Mesenchymal stem cell (in vitro differentiated cells and primary cell): ENCODE measurements around the gene HSFX3.
"Not testable (repeated sequence)": the region's sequence is repeated elsewhere in the genome, so short reads cannot be mapped to it uniquely, and the experiment has no call there.

ENCODE experiments used
- DNase-seq: peaks from one replicate; pipeline ENCODE4 v3.0.0-alpha.2; 2013
- H2AFZ ChIP-seq: one replicate; pipeline ENCODE4 v1.6.1; 2013; ENCODE audit warnings: low read depth, mild to moderate bottlenecking, control low read depth, inconsistent platforms, low read length, moderate library complexity
- H2AK5ac ChIP-seq: 2 replicates; pipeline ENCODE4 v1.6.1; 2013; ENCODE audit warnings: low read length, moderate library complexity, mild to moderate bottlenecking, inconsistent platforms; ENCODE audit not compliant: severe bottlenecking
- H2BK120ac ChIP-seq: one replicate; pipeline ENCODE4 v1.6.1; 2013; ENCODE audit warnings: low read depth, mild to moderate bottlenecking, inconsistent platforms, low read length, moderate library complexity
- H2BK12ac ChIP-seq, 2 experiments: one replicate each; pipeline ENCODE4 v1.6.1; 2013; ENCODE audit warnings: inconsistent platforms in 2 of 2, low read length in 2 of 2, mild to moderate bottlenecking in 2 of 2, moderate library complexity in 2 of 2, control low read depth in 1 of 2
- H2BK15ac ChIP-seq: one replicate; pipeline ENCODE4 v1.6.1; 2013; ENCODE audit warnings: mild to moderate bottlenecking, low read depth, inconsistent platforms; ENCODE audit not compliant: poor library complexity, severe bottlenecking
- H2BK5ac ChIP-seq: 2 replicates; pipeline ENCODE4 v1.6.1; 2013; ENCODE audit warnings: low read depth, mild to moderate bottlenecking, low read length, control low read depth, inconsistent platforms; ENCODE audit not compliant: poor library complexity, severe bottlenecking
- H3K14ac ChIP-seq, 2 experiments: one replicate each; pipeline ENCODE4 v1.6.1; 2013; ENCODE audit warnings: inconsistent platforms in 2 of 2, low read length in 2 of 2, control low read depth in 1 of 2, mild to moderate bottlenecking in 1 of 2, moderate library complexity in 1 of 2
- H3K18ac ChIP-seq, 2 experiments: one replicate each; pipeline ENCODE4 v1.6.1; 2013; ENCODE audit warnings: inconsistent platforms in 2 of 2, low read length in 2 of 2, control low read depth in 1 of 2, low read depth in 1 of 2, mild to moderate bottlenecking in 1 of 2
- H3K23ac ChIP-seq, 2 experiments: one replicate each; pipeline ENCODE4 v1.6.1; 2013; ENCODE audit warnings: inconsistent platforms in 2 of 2, low read length in 2 of 2, mild to moderate bottlenecking in 2 of 2, moderate library complexity in 2 of 2, control low read depth in 1 of 2
- H3K27ac ChIP-seq: 2 replicates; pipeline ENCODE4 v1.5.1; 2013; ENCODE audit warnings: mild to moderate bottlenecking, moderate library complexity, low read length, control low read depth, inconsistent platforms; ENCODE audit not compliant: poor library complexity, severe bottlenecking
- H3K27me3 ChIP-seq, 2 experiments: 2 replicates each; pipeline versions ENCODE4 v1.6.1 to v1.7.0; 2013; ENCODE audit warnings: low read length in 2 of 2, mild to moderate bottlenecking in 2 of 2, moderate library complexity in 2 of 2, control low read depth in 1 of 2, inconsistent platforms in 1 of 2; ENCODE audit not compliant: control insufficient read depth in 1 of 2, insufficient read depth in 1 of 2
- H3K36me3 ChIP-seq, 2 experiments: 2 replicates each; pipeline versions ENCODE4 v1.6.1 to v1.7.0; 2013; ENCODE audit warnings: low read length in 2 of 2, control low read depth in 1 of 2, inconsistent platforms in 1 of 2, low read depth in 1 of 2, mild to moderate bottlenecking in 1 of 2; ENCODE audit not compliant: insufficient read depth in 2 of 2, control insufficient read depth in 1 of 2
- H3K4ac ChIP-seq, 2 experiments: one replicate each; pipeline ENCODE4 v1.6.1; 2013; ENCODE audit warnings: inconsistent platforms in 2 of 2, low read length in 2 of 2, mild to moderate bottlenecking in 2 of 2, moderate library complexity in 2 of 2, control low read depth in 1 of 2, low read depth in 1 of 2
- H3K4me1 ChIP-seq: 2 replicates; pipeline ENCODE4 v1.6.1; 2013; ENCODE audit warnings: low read depth, low read length, control low read depth; ENCODE audit not compliant: control insufficient read depth, insufficient read depth
- H3K4me2 ChIP-seq: 2 replicates; pipeline ENCODE4 v1.6.1; 2013; ENCODE audit warnings: low read length, mild to moderate bottlenecking, inconsistent platforms; ENCODE audit not compliant: poor library complexity, severe bottlenecking
- H3K4me3 ChIP-seq, 2 experiments: 2 replicates each; pipeline versions ENCODE4 v1.5.1 to v1.7.0; 2013; ENCODE audit warnings: low read length in 2 of 2, mild to moderate bottlenecking in 2 of 2, control low read depth in 1 of 2, low read depth in 1 of 2; ENCODE audit not compliant: insufficient read depth in 1 of 2
- H3K79me1 ChIP-seq: replicated peaks from 2 replicates; pipeline ENCODE4 v1.6.1; 2013; ENCODE audit warnings: mild to moderate bottlenecking, control low read depth, low read length, inconsistent platforms; ENCODE audit not compliant: poor library complexity, severe bottlenecking
- H3K9ac ChIP-seq: 2 replicates; pipeline ENCODE4 v1.7.0; 2013; ENCODE audit warnings: mild to moderate bottlenecking, low read length, moderate library complexity
- H3K9me3 ChIP-seq: 2 replicates; pipeline ENCODE4 v1.7.0; 2013; ENCODE audit warnings: mild to moderate bottlenecking, low read length; ENCODE audit not compliant: control insufficient read depth
- H4K8ac ChIP-seq: one replicate; pipeline ENCODE4 v1.6.1; 2013; ENCODE audit warnings: inconsistent platforms, mild to moderate bottlenecking, low read length, moderate library complexity
- H4K91ac ChIP-seq: one replicate; pipeline ENCODE4 v1.6.1; 2013; ENCODE audit warnings: mild to moderate bottlenecking, low read length, inconsistent platforms
- WGBS: methylation state at CpG from one replicate; pipeline ENCODE4 v1.1.7; 2013; ENCODE audit warnings: mixed read lengths; 5-methylcytosine and 5-hydroxymethylcytosine counted together

The HSFX3 gene

DNA sequence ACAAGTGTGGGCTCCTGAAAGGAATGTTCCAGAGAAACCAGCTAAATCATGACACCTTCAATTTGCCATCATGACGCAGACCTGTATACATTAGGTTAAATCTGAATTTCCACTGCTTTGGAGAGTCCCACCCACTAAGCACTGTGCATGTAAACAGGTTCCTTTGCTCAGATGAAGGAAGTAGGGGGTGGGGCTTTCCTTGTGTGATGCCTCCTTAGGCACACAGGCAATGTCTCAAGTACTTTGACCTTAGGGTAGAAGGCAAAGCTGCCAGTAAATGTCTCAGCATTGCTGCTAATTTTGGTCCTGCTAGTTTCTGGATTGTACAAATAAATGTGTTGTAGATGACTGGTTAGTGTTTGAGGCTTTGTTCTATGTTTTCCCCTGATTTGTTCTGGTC lies 2.8 kb downstream of the HSFX3 start:
- not testable (repeated sequence) for H3K4me1 ChIP-seq, H3K4ac ChIP-seq, H3K4me2 ChIP-seq, H3K27me3 ChIP-seq, H3K9me3 ChIP-seq, H2BK5ac ChIP-seq, H3K23ac ChIP-seq, H2AK5ac ChIP-seq, H2BK15ac ChIP-seq, H2AFZ ChIP-seq, H3K79me1 ChIP-seq, H4K8ac ChIP-seq, H3K14ac ChIP-seq, H3K9ac ChIP-seq, H3K36me3 ChIP-seq, H2BK120ac ChIP-seq, H4K91ac ChIP-seq, H3K18ac ChIP-seq, DNase-seq, H3K4me3 ChIP-seq, H2BK12ac ChIP-seq, H3K27ac ChIP-seq
- no CpG with 5 or more reads among the region's 1 CpG for WGBS

DNA sequence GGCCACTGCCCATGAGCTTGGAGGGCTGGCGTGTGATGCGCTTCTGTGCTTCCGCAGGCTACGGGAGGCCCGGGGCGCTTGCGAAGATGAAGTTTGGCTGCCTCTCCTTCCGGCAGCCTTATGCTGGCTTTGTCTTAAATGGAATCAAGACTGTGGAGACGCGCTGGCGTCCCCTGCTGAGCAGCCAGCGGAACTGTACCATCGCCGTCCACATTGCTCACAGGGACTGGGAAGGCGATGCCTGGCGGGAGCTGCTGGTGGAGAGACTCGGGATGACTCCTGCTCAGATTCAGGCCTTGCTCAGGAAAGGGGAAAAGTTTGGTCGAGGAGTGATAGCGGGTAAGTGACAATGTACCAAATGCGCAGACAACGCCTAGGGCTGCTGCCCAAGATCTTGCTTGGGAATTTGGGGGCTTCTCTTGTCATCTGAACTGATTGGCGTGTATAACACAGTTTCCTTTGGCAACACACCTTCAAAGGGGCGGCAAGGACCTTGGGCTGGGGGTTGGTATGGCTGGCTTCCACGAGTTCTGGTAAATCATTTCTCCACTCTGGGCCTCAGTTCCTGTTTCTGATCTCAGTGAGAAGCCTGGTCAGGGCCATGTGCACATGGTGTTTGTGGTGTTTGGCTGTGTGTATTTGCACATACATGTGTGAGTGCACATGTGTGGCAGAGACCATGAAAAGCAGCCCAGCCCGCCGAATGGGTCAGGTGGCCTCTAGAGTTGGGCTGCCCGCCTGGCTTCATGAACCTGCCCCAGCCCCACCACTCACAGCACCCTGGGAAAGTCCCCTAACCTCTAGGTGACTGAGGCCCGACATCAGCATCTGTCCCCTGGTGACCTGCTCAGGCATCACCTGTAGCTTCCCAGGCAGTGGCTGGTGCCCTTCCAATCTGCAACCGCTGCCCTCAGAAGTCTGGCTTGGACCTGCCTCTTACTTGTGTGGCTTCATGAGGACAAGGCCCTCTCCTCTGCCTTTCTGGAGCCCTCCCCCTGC lies 3.9 kb downstream of the HSFX3 start:
- H3K27ac ChIP-seq, result not testable (repeated sequence)

DNA sequence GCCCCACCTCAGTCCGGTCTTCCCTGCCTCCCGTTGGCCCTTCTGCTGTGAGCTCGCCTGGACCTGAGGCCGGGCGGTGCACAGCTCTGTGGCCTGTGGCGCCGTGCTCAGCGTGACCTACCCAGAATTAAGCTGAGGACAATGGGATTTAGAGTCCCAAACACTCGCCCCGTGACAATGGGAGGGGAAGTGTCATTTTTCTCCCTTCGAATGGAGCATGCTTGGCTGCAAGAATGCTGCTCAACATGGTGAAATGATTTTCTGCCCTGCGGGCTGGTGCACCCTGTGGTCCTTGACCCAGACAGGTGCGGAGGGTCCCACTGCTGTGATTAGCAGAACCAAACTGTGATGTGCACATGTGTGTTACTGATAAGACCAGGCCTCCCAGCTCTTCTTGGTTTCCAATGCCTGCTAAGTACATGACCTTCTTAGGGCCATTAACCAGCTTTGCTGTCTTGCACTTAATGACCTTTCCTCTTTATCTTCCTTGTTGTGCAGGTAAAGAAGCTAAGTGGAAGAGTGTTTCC lies 8.1 kb downstream of the HSFX3 start:
- Histone ChIP-seq H3K9me3 (no peaks in the 10 kb centered on the region), H3K27me3 (no peaks in the 10 kb centered on the region), H3K4ac (no peak overlapping the region), H3K79me1 (no peaks in the 10 kb centered on the region), H3K4me3 (peak overlapping the region; percentile 82 to 88), H2AFZ (no peak overlapping the region), H3K18ac (no peak overlapping the region), H4K8ac (no peak overlapping the region), H3K9ac (peak overlapping the region; percentile 89), H3K23ac (no peak overlapping the region), H3K36me3 (peaks cover 0 to 7% of the 10 kb centered on the region in 2 experiments), H3K14ac (no peak overlapping the region), H3K4me1 (peaks cover 7% of the 10 kb centered on the region), H3K4me2 (peak overlapping the region; percentile 85), H2BK12ac (no peak overlapping the region), H2BK15ac (no peak overlapping the region), H2BK5ac (no peak overlapping the region), H4K91ac (no peak overlapping the region), H2BK120ac (no peak overlapping the region), H2AK5ac (no peak overlapping the region), H3K27ac (no peak overlapping the region)
- no peak for DNase-seq
- 11% methylated on average over 13 of the region's 13 CpGs for WGBS

More for the DNA sequence above, 3.9 kb downstream of the HSFX3 start:
- H4K8ac ChIP-seq, H2AFZ ChIP-seq, H3K14ac ChIP-seq, H3K9me3 ChIP-seq, H3K9ac ChIP-seq, H2BK15ac ChIP-seq, H2BK5ac ChIP-seq, H2BK120ac ChIP-seq, H2BK12ac ChIP-seq, H3K4ac ChIP-seq, H2AK5ac ChIP-seq, H4K91ac ChIP-seq, H3K27me3 ChIP-seq, H3K4me2 ChIP-seq, H3K36me3 ChIP-seq, H3K18ac ChIP-seq, H3K79me1 ChIP-seq, H3K23ac ChIP-seq, H3K4me1 ChIP-seq, H3K4me3 ChIP-seq: not testable (repeated sequence)
- WGBS, result no CpG with 5 or more reads among the region's 29 CpGs
- peak; percentile 41 for DNase-seq
